ENCODE measurements around the gene PIP4K2B.

- TF ChIP-seq SUZ12 (IDR thresholded peaks at IDR 0.05; ENCODE audit: extremely low read depth, insufficient read depth, insufficient read length) (no peak), YY1 (IDR thresholded peaks at IDR 0.05; ENCODE audit: insufficient read depth, insufficient read length) (no peak)
Measured at GRCh38 chr17:38751144-38751807, 48.1 kb downstream of the PIP4K2B start.
